Bone marrow (tissue), 2 donors: ENCODE results near the gene KRTAP5-3.
A peak's percentile ranks its signal among the peaks of the same experiment; 100 is the strongest.

Experiments
- DNase-seq, 2 donors: peaks; one replicate each; lab custom pipeline; 2025; lab: John Stamatoyannopoulos, UW

Gene KRTAP5-3

DNA sequence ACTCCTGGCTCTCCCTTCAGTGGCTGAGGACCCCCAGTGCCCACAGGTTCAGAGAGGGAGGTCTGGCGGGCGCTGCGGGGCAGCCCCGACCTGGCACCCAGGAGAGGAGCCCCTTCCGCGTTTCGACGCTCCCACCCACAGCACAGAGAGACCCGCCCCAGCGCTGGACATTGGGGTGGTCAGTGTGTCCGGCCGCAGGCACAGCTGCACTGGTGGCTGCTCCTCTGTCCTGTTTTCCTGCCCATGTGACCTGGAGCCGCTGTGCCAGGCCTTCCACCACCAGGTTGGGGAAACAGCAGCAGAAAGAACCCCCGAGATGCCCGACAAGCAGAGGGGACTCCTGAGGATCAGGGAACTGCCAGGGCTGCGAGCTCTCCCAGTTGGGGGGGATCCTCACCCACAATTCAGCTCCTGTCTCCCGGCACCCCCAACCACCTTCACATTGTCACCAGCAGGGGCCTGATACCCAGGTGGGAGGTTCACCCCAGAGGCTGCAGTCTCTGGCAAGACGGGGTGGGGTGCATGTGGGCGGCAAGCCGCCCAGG is 35.0 kb upstream of the KRTAP5-3 start:
- DNase-seq = no peak

GRCh38 chr11:1642288-1643145 is 34.3 kb upstream of the KRTAP5-3 start:
- DNase-seq = no peak

DNA sequence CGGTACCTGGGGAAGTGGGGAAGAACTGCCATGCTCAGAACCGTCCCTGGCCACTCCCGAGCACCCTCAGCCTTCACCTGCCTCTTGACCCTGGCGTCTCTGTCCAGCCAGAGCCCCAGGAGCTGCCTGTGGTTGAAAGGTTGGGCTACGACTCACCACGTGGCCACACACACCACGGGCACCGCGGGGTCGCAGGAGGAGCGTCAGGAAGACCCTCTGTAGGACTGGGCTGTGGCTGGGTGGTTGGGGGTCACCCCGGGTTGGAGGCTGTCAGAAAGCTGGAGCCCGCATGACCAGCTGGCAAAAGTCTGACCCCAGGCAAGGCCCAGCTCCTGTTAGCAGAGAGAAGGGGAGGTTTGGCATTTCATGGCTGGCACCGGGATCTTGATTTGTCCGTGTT is 32.8 kb upstream of the KRTAP5-3 start:
- DNase-seq = no peak

GRCh38 chr11:1640076-1640946 is 32.0 kb upstream of the KRTAP5-3 start:
- DNase-seq = peak in 1 of 2 donors; percentile 32

GRCh38 chr11:1639666-1640065 is 31.4 kb upstream of the KRTAP5-3 start:
- DNase-seq = no peak

DNA sequence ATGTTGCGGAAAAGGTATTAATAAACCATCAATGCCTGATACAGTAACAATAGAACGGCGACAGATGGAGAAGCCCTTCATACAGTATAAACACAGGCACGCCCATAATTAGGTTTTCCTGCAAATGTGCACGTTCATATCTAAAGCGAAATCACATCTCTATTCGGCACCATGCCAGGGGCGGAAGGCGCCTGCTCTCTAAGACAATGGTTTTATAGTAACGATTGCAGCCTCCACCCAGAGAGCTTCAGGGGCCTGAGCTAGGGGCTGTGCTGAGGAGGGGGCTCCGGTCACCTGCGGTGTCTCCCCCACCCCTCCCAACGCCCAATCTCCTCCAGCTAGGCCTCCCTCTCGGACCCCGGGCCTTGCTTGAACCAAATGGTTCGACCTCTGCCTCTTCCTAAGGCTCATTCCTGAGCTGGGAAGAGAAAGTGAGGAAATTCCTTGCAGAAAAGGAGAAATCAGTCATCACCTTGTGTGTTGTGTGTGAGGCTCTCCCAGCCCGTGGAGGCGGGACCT is 30.9 kb upstream of the KRTAP5-3 start:
- no peak for DNase-seq

DNA sequence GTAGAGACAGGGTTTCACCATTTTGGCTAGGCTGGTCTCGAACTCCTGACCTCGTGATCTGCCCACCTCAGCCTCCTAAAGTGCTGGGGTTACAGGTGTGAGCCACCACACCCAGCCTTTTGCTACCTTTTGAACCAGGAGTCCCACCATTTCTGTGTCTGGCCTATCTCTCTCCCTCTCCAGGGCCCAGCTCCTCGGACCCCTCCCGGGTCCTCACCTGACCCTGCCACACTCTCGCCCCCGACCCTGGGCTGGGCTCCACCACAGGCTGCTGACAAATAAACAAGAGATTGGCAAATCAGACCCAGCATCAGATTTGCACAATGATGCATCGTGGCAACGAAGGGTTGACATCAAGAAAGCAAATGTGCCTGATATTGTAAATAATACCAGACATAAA is 30.1 kb upstream of the KRTAP5-3 start:
- no peak for DNase-seq

- no peak for DNase-seq
These were observed 29.4 kb upstream of the KRTAP5-3 start for GRCh38 chr11:1637628-1638027.

DNA sequence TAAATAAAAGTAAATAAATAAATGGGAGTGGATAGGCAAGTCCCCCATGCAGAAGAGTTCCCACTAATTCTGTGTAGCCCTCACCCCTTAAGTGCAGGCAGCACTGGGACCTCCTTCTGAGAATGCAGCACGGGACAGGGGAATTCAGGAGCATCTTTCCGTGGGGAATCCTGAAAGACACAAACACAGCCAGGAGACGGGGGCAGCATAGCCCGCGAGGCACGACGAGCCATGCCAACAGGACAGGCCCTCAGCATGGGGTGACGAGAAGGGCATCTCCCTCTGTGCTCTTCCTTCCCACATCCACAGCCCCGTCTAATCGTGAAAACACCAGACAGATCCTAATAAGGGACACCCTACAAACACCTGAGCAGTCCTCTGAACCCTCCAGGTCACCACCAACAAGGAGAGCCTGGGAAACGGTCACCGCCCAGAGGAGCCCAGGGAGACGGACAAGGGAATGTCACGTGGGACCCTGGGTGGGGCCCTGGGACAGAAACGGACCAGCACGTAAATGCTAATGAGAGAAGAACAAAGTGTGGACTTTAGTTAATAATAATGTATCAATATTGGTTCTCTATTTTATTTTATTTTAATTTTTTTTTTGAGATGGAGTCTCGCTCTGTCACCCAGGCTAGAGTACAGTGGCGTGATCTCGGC is 28.2 kb upstream of the KRTAP5-3 start:
- no peak for DNase-seq

DNA sequence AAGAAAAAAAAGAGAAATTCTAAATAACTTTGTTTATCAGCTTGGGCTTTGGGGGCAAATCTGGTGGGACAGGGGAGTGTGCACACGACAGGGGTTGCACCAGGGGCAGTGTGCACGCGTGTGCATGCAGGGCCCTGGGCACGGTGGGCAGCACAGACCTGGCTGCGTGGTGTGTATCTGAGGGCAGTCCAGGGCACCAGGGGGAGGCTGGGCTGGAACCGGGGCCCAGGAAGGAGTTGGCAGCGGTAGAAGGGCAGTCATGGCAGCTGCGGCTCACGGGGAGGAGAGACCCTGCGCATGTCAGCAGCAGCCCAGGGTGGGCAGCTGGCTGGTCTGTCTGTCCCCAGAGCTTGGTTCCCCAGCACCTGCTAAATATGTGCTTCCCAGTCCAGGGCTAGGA is 25.6 kb upstream of the KRTAP5-3 start:
- no peak for DNase-seq

- no peak for DNase-seq
These were observed 23.9 kb upstream of the KRTAP5-3 start for GRCh38 chr11:1632053-1632714.

GRCh38 chr11:1631066-1631568 is 22.9 kb upstream of the KRTAP5-3 start:
- DNase-seq = no peak

- DNase-seq = no peak
These were observed 22.0 kb upstream of the KRTAP5-3 start for GRCh38 chr11:1630271-1630670.

- DNase-seq = no peak
These were observed 21.3 kb upstream of the KRTAP5-3 start, which contains the start of gene KRTAP5-5 for GRCh38 chr11:1629326-1630185. KRTAP5-5 (plus strand) TSS chr11:1629775; CDS start chr11:1629841, 66 bp downstream.

GRCh38 chr11:1628506-1629325 is 20.5 kb upstream of the KRTAP5-3 start:
- peak; percentile 10 to 57 for DNase-seq

DNA sequence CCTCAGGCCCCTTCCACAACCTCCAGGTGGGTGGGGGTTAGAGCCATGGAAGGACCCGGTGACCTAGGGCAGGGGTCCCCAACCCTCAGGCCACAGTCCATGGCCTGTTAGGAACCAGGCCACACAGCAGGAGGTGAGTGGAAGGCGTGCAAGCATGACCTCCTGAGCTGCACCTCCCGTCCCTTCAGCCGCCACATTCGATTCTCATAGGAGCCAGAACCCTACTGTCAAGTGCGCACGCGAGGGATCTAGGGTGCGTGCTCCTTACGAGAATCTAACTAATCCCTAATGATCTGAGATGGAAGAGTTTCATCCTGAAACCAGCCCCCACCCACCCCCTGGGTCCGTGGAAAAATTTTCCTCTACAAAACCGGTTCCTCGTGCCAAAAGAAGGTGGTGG is 17.3 kb upstream of the KRTAP5-3 start:
- DNase-seq = no peak

- no peak for DNase-seq
These were observed 16.4 kb upstream of the KRTAP5-3 start for GRCh38 chr11:1624621-1625020.

DNA sequence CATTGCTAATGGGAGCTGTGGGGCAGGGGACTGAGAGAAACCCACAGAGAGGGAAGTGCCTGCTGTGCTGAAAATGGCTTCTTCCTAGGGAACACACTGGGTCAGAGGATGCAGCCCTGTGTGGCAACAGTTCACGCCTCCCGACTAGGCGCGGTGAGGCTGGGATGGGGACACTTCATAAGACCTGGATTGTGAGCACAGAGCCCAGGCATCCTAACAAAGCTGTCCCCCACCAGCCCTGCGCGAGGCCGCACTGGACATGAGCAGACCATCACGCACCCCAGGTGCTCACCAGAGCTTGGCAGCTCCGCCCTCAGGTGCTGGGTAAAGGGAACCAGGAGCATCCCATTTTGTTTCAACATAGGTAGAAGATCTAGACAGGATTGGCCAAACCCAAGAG is 15.5 kb upstream of the KRTAP5-3 start:
- DNase-seq = no peak

GRCh38 chr11:1622086-1622485 is 13.8 kb upstream of the KRTAP5-3 start, which contains the start of gene KRTAP5-4:
KRTAP5-4 (minus strand) TSS chr11:1622138; CDS start chr11:1622093, 45 bp downstream.
- DNase-seq = no peak
